Left lung (tissue), 10 donors: ENCODE measurements around the gene ITGA5. TPM values are rescaled to one million over a fixed set of nuclear protein-coding genes. Genes with fewer than 3 reads are reported as not detected.

Source experiments
- ATAC-seq: fragments of 200-7000 bp; cut with Tn5 transposase; one replicate; pipeline ENCODE4 v1.9.1; 2020; ENCODE audit warnings: moderate library complexity
- DNase-seq, 4 donors: peaks; one replicate each; pipeline ENCODE4 v3.0.0-alpha.2; 2013 to 2020
- H3K27ac ChIP-seq, 2 donors: fragments of 200-600 bp; sonication (generic) in 1 of 2; one replicate each; pipeline versions ENCODE4 v1.5.0 to v1.8.0; 2020 to 2021
- H3K27me3 ChIP-seq, 2 donors: fragments of 200-600 bp; sonication (generic) in 1 of 2; one replicate each; pipeline versions ENCODE4 v1.5.0 to v1.8.0; 2020 to 2021
- H3K36me3 ChIP-seq, 2 donors: fragments of 200-600 bp; sonication (generic) in 1 of 2; one replicate each; pipeline versions ENCODE4 v1.5.0 to v1.8.0; 2020 to 2021
- H3K4me1 ChIP-seq, 2 donors: fragments of 200-600 bp; one replicate each; pipeline ENCODE4 v1.8.0; 2021
- H3K4me3 ChIP-seq, 2 donors: fragments of 200-600 bp; sonication (generic) in 1 of 2; one replicate each; pipeline versions ENCODE4 v1.5.0 to v1.8.0; 2020 to 2021; ENCODE audit warnings: mild to moderate bottlenecking in 1 of 2
- H3K9me3 ChIP-seq, 2 donors: fragments of 200-600 bp; sonication (generic) in 1 of 2; one replicate each; pipeline versions ENCODE4 v1.5.0 to v1.8.0; 2020 to 2021
- intact Hi-C, 2 donors: fragments of 100-400 bp; cut with DNase I; formaldehyde crosslinking; loops; one replicate each; pipeline versions ENCODE4 v1.11.2 to v1.14.2; 2022
- polyA plus RNA-seq, 6 donors: library from polyadenylated mRNA; unstranded; fragments of 120-200 nt; gene quantifications; one replicate each; pipeline ENCODE4 v1.2.1, GENCODE V29; 2013; ENCODE audit not compliant: insufficient read length in 6 of 6
- total RNA-seq, 2 donors: library from RNA; stranded (reverse); fragmentation: NEBNext Ultra II Directional; extraction: Animal tissue kit (Norgen Biotek cat#: 25700); gene quantifications; one replicate each; pipeline ENCODE4 v1.2.1, GENCODE V29; 2021
- TF ChIP-seq, protein P1 (sequence below), 2 donors: fragments of 200-600 bp; sonication (generic) in 1 of 2; IDR thresholded peaks; one replicate each; pipeline versions ENCODE4 v1.5.0 to v1.8.0; 2021; ENCODE audit warnings: antibody characterized with exemption in 2 of 2
- donor health status: DM: no; HTN: yes; CAD: no.
- donor health status: DM: no; HTN: no; CAD: no.

Gene ITGA5
- total and polyA plus RNA-seq, 8 donors, result 56.1 to 142 (median 73.5) TPM

DNA sequence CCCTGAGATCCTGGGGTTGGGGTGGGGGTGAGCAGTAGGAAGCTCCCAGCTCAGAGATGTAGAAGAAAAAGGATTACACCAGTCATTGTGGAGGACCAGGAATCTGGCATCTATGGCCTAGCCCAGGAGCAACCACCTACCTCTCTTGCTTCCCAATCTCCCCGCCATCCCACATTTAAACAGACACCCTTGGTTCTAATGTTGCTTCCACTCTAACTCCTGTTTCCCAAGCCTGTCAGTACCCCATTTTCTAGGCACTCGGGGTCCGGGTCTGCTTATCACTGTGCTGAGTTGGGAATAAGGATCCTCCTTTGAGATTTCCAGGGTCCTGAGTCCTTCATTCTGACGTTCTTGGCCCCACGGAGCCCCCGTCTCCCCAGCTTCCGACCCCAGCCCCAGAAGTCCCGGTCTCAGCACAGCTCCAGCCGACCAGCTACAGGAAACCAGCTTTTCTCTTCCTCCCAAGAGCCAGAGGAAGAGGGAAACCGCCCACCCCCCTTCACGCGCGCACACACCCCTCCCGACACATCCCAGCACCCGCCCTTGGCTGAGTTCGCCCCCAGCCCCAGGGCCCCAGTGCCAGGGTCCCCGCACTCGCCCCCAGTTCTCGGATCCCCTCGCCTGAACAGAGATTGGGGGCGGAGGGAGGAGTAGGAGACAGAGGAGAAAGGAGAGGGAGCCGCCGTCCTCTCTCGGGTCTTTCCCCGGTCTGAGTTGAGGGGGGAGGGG lies 1.2 kb downstream of the ITGA5 start:
- peak in 1 of 4 donors; percentile 62 for DNase-seq
- H3K9me3 ChIP-seq, result no peaks in the 10 kb centered on the region
- no peaks in the 10 kb centered on the region for H3K36me3 ChIP-seq
- TF ChIP-seq, protein P1, sequence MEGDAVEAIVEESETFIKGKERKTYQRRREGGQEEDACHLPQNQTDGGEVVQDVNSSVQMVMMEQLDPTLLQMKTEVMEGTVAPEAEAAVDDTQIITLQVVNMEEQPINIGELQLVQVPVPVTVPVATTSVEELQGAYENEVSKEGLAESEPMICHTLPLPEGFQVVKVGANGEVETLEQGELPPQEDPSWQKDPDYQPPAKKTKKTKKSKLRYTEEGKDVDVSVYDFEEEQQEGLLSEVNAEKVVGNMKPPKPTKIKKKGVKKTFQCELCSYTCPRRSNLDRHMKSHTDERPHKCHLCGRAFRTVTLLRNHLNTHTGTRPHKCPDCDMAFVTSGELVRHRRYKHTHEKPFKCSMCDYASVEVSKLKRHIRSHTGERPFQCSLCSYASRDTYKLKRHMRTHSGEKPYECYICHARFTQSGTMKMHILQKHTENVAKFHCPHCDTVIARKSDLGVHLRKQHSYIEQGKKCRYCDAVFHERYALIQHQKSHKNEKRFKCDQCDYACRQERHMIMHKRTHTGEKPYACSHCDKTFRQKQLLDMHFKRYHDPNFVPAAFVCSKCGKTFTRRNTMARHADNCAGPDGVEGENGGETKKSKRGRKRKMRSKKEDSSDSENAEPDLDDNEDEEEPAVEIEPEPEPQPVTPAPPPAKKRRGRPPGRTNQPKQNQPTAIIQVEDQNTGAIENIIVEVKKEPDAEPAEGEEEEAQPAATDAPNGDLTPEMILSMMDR (IDR thresholded peaks at IDR 0.05), result no peak
- peak overlapping the region; percentile 87 for H3K27ac ChIP-seq
- no peaks in the 10 kb centered on the region for H3K27me3 ChIP-seq
- peak; percentile 13 for ATAC-seq
- H3K4me3 ChIP-seq, result peak overlapping the region; percentile 68 to 82
- intact Hi-C loops, result no loop called here
- peaks cover 12 to 82% of the 10 kb centered on the region in 2 donors for H3K4me1 ChIP-seq

DNA sequence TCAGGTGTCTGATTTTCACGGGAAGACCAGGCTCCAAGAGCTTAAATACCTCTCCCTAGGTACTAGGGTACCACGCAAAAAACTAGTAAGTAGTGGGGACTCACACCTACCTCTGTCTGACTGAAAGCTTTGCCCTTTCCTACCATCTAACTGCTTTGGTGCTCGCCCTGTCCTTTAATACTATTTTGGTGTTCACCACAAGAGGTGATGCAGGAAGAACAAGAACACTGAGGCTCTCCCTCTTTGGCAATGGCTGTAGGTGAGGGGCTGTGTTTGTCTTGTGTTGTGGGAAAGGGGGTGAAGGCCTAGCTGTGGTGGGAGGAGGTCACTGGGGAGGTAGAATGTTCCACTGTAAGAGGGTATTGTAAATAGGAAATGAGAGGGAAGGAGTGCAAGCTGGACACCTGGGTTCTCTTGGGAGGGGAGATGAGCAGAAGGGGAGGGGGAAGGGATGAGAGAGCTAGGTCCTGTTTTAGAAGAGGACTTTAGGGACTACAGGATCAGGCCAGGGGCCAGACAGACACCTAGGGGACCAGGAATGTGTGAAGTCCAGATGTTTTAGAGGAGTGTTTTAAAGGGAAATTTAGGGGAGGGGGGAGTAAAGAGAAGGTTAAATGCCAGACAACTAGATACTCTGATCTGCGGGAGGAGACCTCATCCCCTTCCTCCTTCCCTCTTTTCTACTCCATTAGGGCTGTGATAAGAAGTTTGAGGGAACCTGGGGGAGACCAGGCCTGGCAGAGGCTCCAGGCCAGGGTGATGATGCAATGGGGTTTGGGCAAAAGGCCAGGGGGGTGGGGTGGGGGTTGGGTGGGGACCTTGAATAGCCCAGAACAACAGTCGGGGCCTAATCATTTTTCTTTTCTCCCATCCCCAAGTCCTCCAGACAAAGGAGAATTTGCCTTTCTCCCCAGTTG lies 2.1 kb downstream of the ITGA5 start:
- Histone ChIP-seq H3K9me3 (no peaks in the 10 kb centered on the region), H3K4me1 (peaks cover 12 to 82% of the 10 kb centered on the region in 2 donors), H3K27me3 (no peaks in the 10 kb centered on the region), H3K4me3 (peak overlapping the region; percentile 68 to 82), H3K27ac (peak overlapping the region; percentile 87), H3K36me3 (no peaks in the 10 kb centered on the region)
- intact Hi-C loops, result no loop called here
- TF ChIP-seq, protein P1 (IDR thresholded peaks at IDR 0.05), result no peak
- DNase-seq, result no peak
- no peak for ATAC-seq

DNA sequence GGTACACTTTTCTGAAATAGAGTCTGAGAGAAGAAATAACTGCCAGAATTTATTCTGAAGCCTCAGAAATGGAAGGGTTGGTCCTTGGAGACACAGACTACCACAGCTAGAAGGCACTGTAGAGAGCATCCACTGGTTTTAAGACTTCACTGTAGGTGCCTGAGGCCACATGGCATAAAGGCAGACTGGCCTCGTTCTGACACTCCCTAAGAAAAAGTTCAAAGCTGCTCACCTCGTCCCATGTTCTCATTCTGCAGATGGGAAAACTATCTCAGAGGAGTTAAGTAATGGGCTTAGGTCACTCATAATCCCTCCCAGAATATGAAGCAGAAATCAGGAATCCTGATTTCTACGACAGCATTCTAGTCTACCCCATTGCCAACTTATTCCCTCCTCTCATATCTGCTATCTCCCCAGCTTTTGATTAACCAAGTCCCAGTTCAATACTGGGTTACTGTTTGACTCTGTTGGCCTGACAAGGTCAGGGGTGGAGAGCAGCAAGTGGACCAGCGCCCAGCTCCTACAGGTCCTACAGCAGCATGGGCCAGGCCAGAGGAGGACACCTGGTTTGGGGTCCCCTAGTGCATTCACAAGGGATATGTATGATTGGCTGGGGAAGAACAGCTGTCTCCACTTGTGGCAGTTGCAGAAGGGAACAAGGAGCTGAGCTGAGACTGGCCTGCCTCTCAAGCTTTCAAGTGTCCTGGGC lies 3.7 kb downstream of the ITGA5 start:
- intact Hi-C loops, result no loop called here
- Histone ChIP-seq H3K27ac (peak overlapping the region in 1 of 2 donors; percentile 87), H3K27me3 (no peaks in the 10 kb centered on the region), H3K4me1 (peaks cover 12 to 83% of the 10 kb centered on the region in 2 donors), H3K4me3 (peak overlapping the region in 1 of 2 donors; percentile 82), H3K36me3 (peaks cover 0 to 8% of the 10 kb centered on the region in 2 donors), H3K9me3 (no peaks in the 10 kb centered on the region)
- DNase-seq (no peak), ATAC-seq (no peak)
- TF ChIP-seq, protein P1 (IDR thresholded peaks at IDR 0.05), result no peak

DNA sequence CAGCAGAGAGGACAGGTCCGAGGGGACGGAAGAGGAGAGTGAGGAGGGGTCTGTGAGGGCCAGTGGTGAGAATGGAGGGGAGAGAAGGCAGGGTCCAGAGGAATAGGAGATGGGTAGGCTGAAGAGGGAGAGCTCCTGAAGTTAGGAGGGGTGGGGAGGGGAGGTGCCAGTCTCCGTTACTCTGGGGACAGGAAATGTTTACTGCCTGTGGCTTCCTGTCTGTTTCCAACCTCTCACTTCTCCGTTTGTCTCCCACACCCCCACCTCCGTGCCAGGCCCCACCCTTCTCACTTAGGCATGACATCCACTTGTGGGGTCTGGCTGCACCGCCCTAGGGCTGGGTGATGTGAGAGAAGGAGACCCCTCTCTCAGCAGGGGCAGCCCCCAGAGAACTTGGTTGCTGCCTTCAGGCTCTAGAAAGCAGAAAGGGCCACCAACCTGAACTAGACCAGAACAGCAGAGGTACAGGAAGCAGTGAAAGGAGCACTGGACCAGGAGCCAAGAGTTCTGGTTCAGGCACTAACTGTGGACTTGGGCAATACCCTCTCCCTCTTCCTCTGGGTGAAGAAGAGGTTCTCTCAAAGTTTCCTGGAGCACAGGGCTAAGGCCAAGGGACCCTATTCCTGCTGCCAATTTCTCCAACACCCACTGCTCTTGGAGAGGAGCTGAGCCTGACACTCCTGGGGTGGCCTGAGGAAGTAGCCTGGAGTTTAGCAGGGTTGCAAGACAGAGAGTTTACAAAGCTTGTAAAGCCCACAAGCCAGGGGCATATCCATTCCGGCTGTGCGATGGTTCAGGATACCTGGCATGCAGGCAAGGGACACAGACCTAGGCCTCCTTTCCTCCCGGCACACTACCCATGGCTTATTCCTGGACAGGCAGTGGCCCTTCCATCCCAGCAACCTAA lies 5.5 kb downstream of the ITGA5 start:
- peak overlapping the region; percentile 73 to 87 for H3K27ac ChIP-seq

More for the DNA sequence above, 5.5 kb downstream of the ITGA5 start:
- H3K36me3 ChIP-seq, result peaks cover 0 to 26% of the 10 kb centered on the region in 2 donors
- TF ChIP-seq, protein P1 (IDR thresholded peaks at IDR 0.05), result no peak
- intact Hi-C loops, result no loop called here
- DNase-seq (peak in 2 of 4 donors; percentile 72 to 88), ATAC-seq (peak; percentile 47)
- H3K9me3 ChIP-seq, result no peaks in the 10 kb centered on the region
- no peaks in the 10 kb centered on the region for H3K27me3 ChIP-seq
- peak overlapping the region in 1 of 2 donors; percentile 82 for H3K4me3 ChIP-seq
- peaks cover 12 to 88% of the 10 kb centered on the region in 2 donors for H3K4me1 ChIP-seq
